Fibroblast of the conjunctiva (primary cell): Measurements from ENCODE around the gene PRR12.
"Not testable (repeated sequence)": the region's sequence is repeated elsewhere in the genome, so short reads cannot be mapped to it uniquely, and the experiment has no call there.

Source experiments
- DNase-seq: peaks from one replicate; pipeline ENCODE4 v3.0.0-alpha.2; 2010; ENCODE audit warnings: low read depth

The PRR12 gene

GRCh38 chr19:49617860-49618259 lies 26.9 kb downstream of the PRR12 start:
- not testable (repeated sequence) for DNase-seq

- DNase-seq = no peak
These were observed 34.3 kb downstream of the PRR12 start for GRCh38 chr19:49624967-49625910.

GRCh38 chr19:49626226-49626625 lies 35.2 kb downstream of the PRR12 start:
- no peak for DNase-seq

- no peak for DNase-seq
These were observed 38.7 kb downstream of the PRR12 start for GRCh38 chr19:49629659-49630058.

- DNase-seq = no peak
These were observed 40.1 kb downstream of the PRR12 start for GRCh38 chr19:49631014-49631588.

GRCh38 chr19:49631610-49632192 lies 40.7 kb downstream of the PRR12 start:
- DNase-seq = no peak

- DNase-seq = no peak
These were observed 41.6 kb downstream of the PRR12 start for GRCh38 chr19:49632576-49632975.

- not testable (repeated sequence) for DNase-seq
These were observed 42.3 kb downstream of the PRR12 start for GRCh38 chr19:49633273-49633672.

- no peak for DNase-seq
These were observed 44.7 kb downstream of the PRR12 start for GRCh38 chr19:49635530-49636232.

GRCh38 chr19:49636233-49636932 lies 45.4 kb downstream of the PRR12 start:
- DNase-seq = no peak

- DNase-seq = peak; percentile 74
These were observed 47.1 kb downstream of the PRR12 start for GRCh38 chr19:49637821-49638738.

- DNase-seq = no peak
These were observed 48.6 kb downstream of the PRR12 start for GRCh38 chr19:49639401-49640112.

GRCh38 chr19:49640113-49640898 lies 49.3 kb downstream of the PRR12 start, which contains the start of gene RRAS:
Gene RRAS, minus strand, starts transcription at chr19:49640143. Its CDS starts 45 bp downstream, at chr19:49640098.
- peak; percentile 100 for DNase-seq

GRCh38 chr19:49641688-49642491 lies 50.9 kb downstream of the PRR12 start, which contains the start of gene SCAF1:
Gene SCAF1, plus strand, starts transcription at chr19:49642209. Its CDS starts 2,818 bp downstream, at chr19:49645027.
- DNase-seq = peak; percentile 99

GRCh38 chr19:49642492-49643035 lies 51.6 kb downstream of the PRR12 start:
- DNase-seq = no peak

- no peak for DNase-seq
These were observed 52.5 kb downstream of the PRR12 start for GRCh38 chr19:49643466-49643865.

- no peak for DNase-seq
These were observed 54.6 kb downstream of the PRR12 start for GRCh38 chr19:49645592-49645991.

GRCh38 chr19:49645995-49646394 lies 55.0 kb downstream of the PRR12 start:
- DNase-seq = no peak
